Measurements from ENCODE around the gene VIPR1. TPM values are rescaled to one million over a fixed set of nuclear protein-coding genes. Genes with fewer than 3 reads are reported as not detected.

VIPR1 gene
- total and polyA plus RNA-seq, 2 donors (not counting 1 experiment from before 2014, with no cell fraction given) = 0.79 to 5.8 TPM

- no peaks in the 10 kb centered on the region for H3K4me1 ChIP-seq (ENCODE audit: control insufficient read depth in 2 of 2, insufficient read depth in 2 of 2, low read length in 2 of 2)
- H3K4me3 ChIP-seq (ENCODE audit: control extremely low read depth in 1 of 5, extremely low read depth in 1 of 5, insufficient read depth in 1 of 5, low read depth in 2 of 5, low read length in 4 of 5) = no peak overlapping the region
- H3K36me3 ChIP-seq (replicated peaks in 1 of 2; ENCODE audit: control extremely low read depth in 1 of 2, control insufficient read depth in 1 of 2, extremely low read depth in 1 of 2, insufficient read depth in 2 of 2, low read length in 1 of 2) = no peaks in the 10 kb centered on the region
- intact Hi-C loops (cut with micrococcal nuclease) = no loop called here
- Mint-ChIP-seq H3K4me3 (no peak overlapping the region), H3K27ac (no peak overlapping the region), H3K9me3 (ENCODE audit: insufficient read depth) (peaks cover 11% of the 10 kb centered on the region), H3K27me3 (peaks cover 35% of the 10 kb centered on the region), H3K4me1 (no peaks in the 10 kb centered on the region)
- no peak overlapping the region for H3K9ac ChIP-seq (ENCODE audit: low read length)
- peaks cover 2 to 21% (median 18%) of the 10 kb centered on the region in 3 donors for H3K9me3 ChIP-seq (ENCODE audit: control extremely low read depth in 1 of 3, control insufficient read depth in 2 of 3, insufficient read depth in 1 of 3, low read length in 2 of 3)
- H4K20me1 ChIP-seq (ENCODE audit: control insufficient read depth, insufficient read depth, low read length, poor library complexity, severe bottlenecking) = no peaks in the 10 kb centered on the region
- peaks cover 0 to 19% (median 1%) of the 10 kb centered on the region in 4 experiments for H3K27me3 ChIP-seq (replicated peaks in 1 of 4; ENCODE audit: control extremely low read depth in 1 of 4, control insufficient read depth in 3 of 4, insufficient read depth in 4 of 4, low read length in 3 of 4)
- POLR2A ChIA-PET = no interaction called here
- ATAC-seq (ENCODE audit: low read depth) = no peak
- H3K4me2 ChIP-seq (replicated peaks; ENCODE audit: low read depth, low read length, poor library complexity, severe bottlenecking) = no peak overlapping the region
- no peak overlapping the region for H2AFZ ChIP-seq (ENCODE audit: insufficient read depth, low read depth, low read length, poor library complexity, severe bottlenecking)
- H3K79me2 ChIP-seq (ENCODE audit: control insufficient read depth, insufficient read depth, low read length) = no peaks in the 10 kb centered on the region
- CTCF ChIA-PET = no interaction called here
- WGBS (ENCODE audit: insufficient coverage) = 0% methylated on average over 1 of the region's 2 CpGs
- TF ChIP-seq EZH2 (IDR thresholded peaks at IDR 0.05; ENCODE audit: borderline replicate concordance, insufficient read depth, low read depth, low read length, poor library complexity, severe bottlenecking) (no peak), CTCF (IDR thresholded peaks at IDR 0.05) (no peak)
- DNase-seq = no peak
- no peak overlapping the region for H3K27ac ChIP-seq (ENCODE audit: low read length in 2 of 2)
Observed at GRCh38 chr3:42478830-42479229, 23.6 kb upstream of the VIPR1 start.

DNA sequence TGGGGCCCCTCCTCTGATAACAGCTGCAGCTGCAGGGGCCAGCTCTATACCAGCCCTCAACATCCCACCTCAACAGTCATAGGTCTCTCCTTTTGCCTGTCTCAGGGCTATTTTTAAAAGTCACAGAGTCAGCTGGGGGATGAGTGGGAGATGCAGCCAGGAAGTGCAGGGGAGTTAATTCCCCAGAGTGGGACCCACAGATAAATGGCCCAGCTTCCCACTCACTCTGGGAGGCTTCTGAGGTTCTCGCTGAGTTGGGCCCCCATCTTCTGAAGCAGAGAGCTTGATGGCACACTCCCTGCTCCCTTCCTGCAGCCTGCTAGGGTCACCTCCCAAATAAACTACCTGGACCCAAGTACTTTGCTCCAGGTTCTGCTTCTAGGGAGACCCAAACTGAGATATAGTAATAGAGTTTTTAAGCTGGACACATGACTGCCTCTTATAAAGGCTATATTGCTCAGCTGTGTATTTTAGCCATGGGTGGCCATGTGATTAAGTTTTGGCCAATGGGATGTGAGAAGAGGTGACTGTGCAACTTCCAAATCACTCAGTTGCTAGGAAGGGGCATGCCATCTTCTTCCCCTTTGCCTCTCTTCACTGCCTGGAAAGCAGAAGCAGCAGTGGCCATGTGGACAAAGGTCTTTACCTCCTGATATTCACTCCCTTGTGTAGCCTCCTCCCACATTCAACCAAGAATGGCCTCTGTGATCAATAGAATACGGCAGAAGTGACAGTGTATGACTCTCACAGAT lies 15.5 kb upstream of the VIPR1 start:
- H3K9me3 ChIP-seq (ENCODE audit: control extremely low read depth in 1 of 3, control insufficient read depth in 2 of 3, insufficient read depth in 1 of 3, low read length in 2 of 3) = peaks cover 0 to under 1% (median 0%) of the 10 kb centered on the region in 3 donors
- ChIA-PET CTCF (interaction anchor here (0.8 kb wide), 1 partner anchor 15 kb away, joined by 3 read pairs; no protein-coding TSS in a partner anchor), POLR2A (no interaction called here)
- no peak overlapping the region for H2AFZ ChIP-seq (ENCODE audit: insufficient read depth, low read depth, low read length, poor library complexity, severe bottlenecking)
- H3K4me3 Mint-ChIP-seq = no peak overlapping the region
- intact Hi-C loops (cut with micrococcal nuclease) = no loop called here
- peaks cover 25 to 34% of the 10 kb centered on the region in 2 donors for H3K4me1 ChIP-seq (ENCODE audit: control insufficient read depth in 2 of 2, insufficient read depth in 2 of 2, low read length in 2 of 2)
- H3K27ac Mint-ChIP-seq = no peak overlapping the region
- H3K79me2 ChIP-seq (ENCODE audit: control insufficient read depth, insufficient read depth, low read length) = no peaks in the 10 kb centered on the region
- WGBS (ENCODE audit: insufficient coverage) = 75% methylated on average over 2 of the region's 2 CpGs
- no peaks in the 10 kb centered on the region for H3K27me3 Mint-ChIP-seq
- no peak overlapping the region for H3K4me2 ChIP-seq (replicated peaks; ENCODE audit: low read depth, low read length, poor library complexity, severe bottlenecking)
- H3K9me3 Mint-ChIP-seq (ENCODE audit: insufficient read depth) = peaks cover 1% of the 10 kb centered on the region
- TF ChIP-seq CTCF (IDR thresholded peaks at IDR 0.05) = no peak
- TF ChIP-seq EZH2 (IDR thresholded peaks at IDR 0.05; ENCODE audit: borderline replicate concordance, insufficient read depth, low read depth, low read length, poor library complexity, severe bottlenecking) = no peak
- no peak overlapping the region for H3K4me3 ChIP-seq (ENCODE audit: control extremely low read depth in 1 of 5, extremely low read depth in 1 of 5, insufficient read depth in 1 of 5, low read depth in 2 of 5, low read length in 4 of 5)
- no peak overlapping the region for H3K27ac ChIP-seq (ENCODE audit: low read length in 2 of 2)
- H3K4me1 Mint-ChIP-seq = peaks cover 38% of the 10 kb centered on the region
- H3K27me3 ChIP-seq (replicated peaks in 1 of 4; ENCODE audit: control extremely low read depth in 1 of 4, control insufficient read depth in 3 of 4, insufficient read depth in 4 of 4, low read length in 3 of 4) = no peaks in the 10 kb centered on the region
- no peak overlapping the region for H3K9ac ChIP-seq (ENCODE audit: low read length)
- no peaks in the 10 kb centered on the region for H3K36me3 ChIP-seq (replicated peaks in 1 of 2; ENCODE audit: control extremely low read depth in 1 of 2, control insufficient read depth in 1 of 2, extremely low read depth in 1 of 2, insufficient read depth in 2 of 2, low read length in 1 of 2)
- H4K20me1 ChIP-seq (ENCODE audit: control insufficient read depth, insufficient read depth, low read length, poor library complexity, severe bottlenecking) = no peaks in the 10 kb centered on the region
- ATAC-seq (ENCODE audit: low read depth) (no peak), DNase-seq (no peak)
